ENCODE measurements around the gene TAF6.

The TAF6 gene

GRCh38 chr7:100095704-100096103 lies 23.5 kb downstream of the TAF6 start:
- DNase-seq (ENCODE audit: low read depth in 2 of 2), result no peak

GRCh38 chr7:100095289-100095688 lies 23.9 kb downstream of the TAF6 start:
- DNase-seq (ENCODE audit: low read depth in 2 of 2), result no peak

- no peak for DNase-seq (ENCODE audit: low read depth in 2 of 2)
Observed at GRCh38 chr7:100093925-100094486, 25.2 kb downstream of the TAF6 start.

- DNase-seq (ENCODE audit: low read depth in 2 of 2), result no peak
Observed at GRCh38 chr7:100093498-100093897, 25.7 kb downstream of the TAF6 start.

- no peak for DNase-seq (ENCODE audit: low read depth in 2 of 2)
Observed at GRCh38 chr7:100093054-100093453, 26.1 kb downstream of the TAF6 start.

- DNase-seq (ENCODE audit: low read depth in 2 of 2), result no peak
Observed at GRCh38 chr7:100091411-100092181, 27.6 kb downstream of the TAF6 start.

GRCh38 chr7:100090527-100091410 lies 28.4 kb downstream of the TAF6 start:
- DNase-seq (ENCODE audit: low read depth in 2 of 2), result no peak

- no peak for DNase-seq (ENCODE audit: low read depth in 2 of 2)
Observed at GRCh38 chr7:100089458-100090196, 29.5 kb downstream of the TAF6 start.

GRCh38 chr7:100088621-100089457 lies 30.3 kb downstream of the TAF6 start, which contains the start of gene COPS6:
TSS of gene COPS6 (plus strand) at chr7:100088969. CDS start at chr7:100088991, 22 bp downstream.
- DNase-seq (ENCODE audit: low read depth in 2 of 2), result peak; percentile 85 to 86

- DNase-seq (ENCODE audit: low read depth in 2 of 2), result no peak
Observed at GRCh38 chr7:100088095-100088620, 31.0 kb downstream of the TAF6 start.

GRCh38 chr7:100087055-100087750 lies 32.0 kb downstream of the TAF6 start:
- DNase-seq (ENCODE audit: low read depth in 2 of 2), result no peak

GRCh38 chr7:100085515-100085914 lies 33.6 kb downstream of the TAF6 start:
- DNase-seq (ENCODE audit: low read depth in 2 of 2), result no peak

GRCh38 chr7:100082978-100083377 lies 36.2 kb downstream of the TAF6 start:
- DNase-seq (ENCODE audit: low read depth in 2 of 2), result no peak

GRCh38 chr7:100081535-100082102 lies 37.5 kb downstream of the TAF6 start, which contains the start of gene ZNF3:
TSS of gene ZNF3 (minus strand) at chr7:100081723. CDS start at chr7:100077357, 4,366 bp downstream.
- peak; percentile 96 to 98 for DNase-seq (ENCODE audit: low read depth in 2 of 2)

- DNase-seq (ENCODE audit: low read depth in 2 of 2), result no peak
Observed at GRCh38 chr7:100080907-100081534, 38.1 kb downstream of the TAF6 start.

- no peak for DNase-seq (ENCODE audit: low read depth in 2 of 2)
Observed at GRCh38 chr7:100079024-100079560, 40.1 kb downstream of the TAF6 start.

GRCh38 chr7:100077205-100077604 lies 42.0 kb downstream of the TAF6 start:
- DNase-seq (ENCODE audit: low read depth in 2 of 2), result no peak

GRCh38 chr7:100075418-100075817 lies 43.7 kb downstream of the TAF6 start:
- DNase-seq (ENCODE audit: low read depth in 2 of 2), result no peak

GRCh38 chr7:100074841-100075240 lies 44.3 kb downstream of the TAF6 start:
- DNase-seq (ENCODE audit: low read depth in 2 of 2), result no peak
